IMR-90 (cell line): Measurements from ENCODE around the gene CD99L2. TPM values are rescaled to one million over a fixed set of nuclear protein-coding genes. Genes with fewer than 3 reads are reported as not detected.

Experiments
- ATAC-seq: fragments of 200-7000 bp; cut with Tn5 transposase; 2 replicates; pipeline ENCODE4 v1.9.1; 2020; ENCODE audit warnings: low read depth, mild to moderate bottlenecking, moderate library complexity
- BruUV-seq: library from RNA; stranded (reverse); fragments of 400-500 nt; replicated peaks from 2 replicates; lab custom pipeline; 2021; lab: Mats Ljungman, UMichigan
- CTCF ChIA-PET: fragments of 300-600 bp; formaldehyde crosslinking; extraction: SDS; loops from one replicate; lab custom pipeline; 2021; ENCODE audit warnings: antibody characterized with exemption; lab: Yijun Ruan, JAX
- POLR2A ChIA-PET: fragments of 300-600 bp; sonication (Branson Sonifier 250); formaldehyde crosslinking; loops from one replicate; lab custom pipeline; 2022; ENCODE audit warnings: antibody characterized with exemption; ENCODE audit not compliant: unreplicated experiment; lab: Charles Lee
- DNase-seq: peaks from one replicate; pipeline ENCODE4 v3.0.0; 2013
- H2AFZ ChIP-seq: replicated peaks from 2 replicates; pipeline ENCODE3; 2013; ENCODE audit warnings: low read length, mild to moderate bottlenecking; ENCODE audit not compliant: poor library complexity
- H2AK5ac ChIP-seq: 2 replicates; pipeline ENCODE4 v1.6.1; 2013; ENCODE audit warnings: low read depth, low read length, inconsistent platforms
- H2AK9ac ChIP-seq: replicated peaks from 2 replicates; pipeline ENCODE3; 2013; ENCODE audit warnings: mild to moderate bottlenecking, low read depth, low read length, moderate library complexity; ENCODE audit not compliant: poor library complexity
- H2BK120ac ChIP-seq: 2 replicates; pipeline ENCODE4 v1.6.1; 2013; ENCODE audit warnings: low read depth, low read length, inconsistent platforms
- H2BK15ac ChIP-seq: 3 replicates; pipeline ENCODE4 v1.6.1; 2013; ENCODE audit warnings: low read depth, low read length, inconsistent platforms
- H2BK20ac ChIP-seq: 2 replicates; pipeline ENCODE4 v1.6.1; 2013; ENCODE audit warnings: low read depth, mild to moderate bottlenecking, inconsistent platforms, low read length, moderate library complexity
- H2BK5ac ChIP-seq: 2 replicates; pipeline ENCODE4 v1.6.1; 2013; ENCODE audit warnings: mild to moderate bottlenecking, low read depth, low read length, inconsistent platforms; ENCODE audit not compliant: poor library complexity, severe bottlenecking
- H3K14ac ChIP-seq: replicated peaks from 2 replicates; pipeline ENCODE4 v1.6.1; 2013; ENCODE audit warnings: low read depth, low read length, inconsistent platforms
- H3K18ac ChIP-seq: 2 replicates; pipeline ENCODE4 v1.6.1; 2013; ENCODE audit warnings: low read depth, low read length, control low read depth
- H3K23ac ChIP-seq: 2 replicates; pipeline ENCODE4 v1.6.1; 2013; ENCODE audit warnings: low read depth, low read length, inconsistent platforms
- H3K27ac ChIP-seq: 2 replicates; pipeline ENCODE4 v1.5.1; 2013; ENCODE audit warnings: mild to moderate bottlenecking, control low read depth, low read length; ENCODE audit not compliant: insufficient read depth
- H3K27me3 ChIP-seq: 2 replicates; pipeline ENCODE4 v1.6.1; 2013; ENCODE audit warnings: low read length; ENCODE audit not compliant: control insufficient read depth, insufficient read depth
- H3K36me3 ChIP-seq: 2 replicates; pipeline ENCODE4 v1.6.1; 2013; ENCODE audit warnings: low read length, mixed read lengths; ENCODE audit not compliant: control insufficient read depth, insufficient read depth
- H3K4ac ChIP-seq: 2 replicates; pipeline ENCODE4 v1.6.1; 2013; ENCODE audit warnings: low read depth, low read length, inconsistent platforms
- H3K4me1 ChIP-seq: 2 replicates; pipeline ENCODE4 v1.6.1; 2013; ENCODE audit warnings: low read length, mixed read lengths; ENCODE audit not compliant: control insufficient read depth, insufficient read depth
- H3K4me2 ChIP-seq: 2 replicates; pipeline ENCODE4 v1.6.1; 2013; ENCODE audit warnings: low read depth, mild to moderate bottlenecking, control low read depth, low read length, moderate library complexity
- H3K4me3 ChIP-seq: 2 replicates; pipeline ENCODE4 v1.5.1; 2013; ENCODE audit warnings: low read depth, mild to moderate bottlenecking, control low read depth, low read length, moderate library complexity; ENCODE audit not compliant: insufficient read depth
- H3K56ac ChIP-seq: 2 replicates; pipeline ENCODE4 v1.6.1; 2013; ENCODE audit warnings: low read length, inconsistent platforms; ENCODE audit not compliant: insufficient read depth; ENCODE audit errors: extremely low read depth
- H3K79me1 ChIP-seq, 2 experiments: 2 replicates each; pipeline ENCODE4 v1.6.1; 2013; ENCODE audit warnings: low read length in 2 of 2, inconsistent platforms in 1 of 2, low read depth in 1 of 2
- H3K9ac ChIP-seq: 2 replicates; pipeline ENCODE4 v1.6.1; 2013; ENCODE audit warnings: low read depth, low read length, control low read depth
- H3K9me1 ChIP-seq: 2 replicates; pipeline ENCODE4 v1.6.1; 2013; ENCODE audit warnings: low read length, inconsistent platforms; ENCODE audit not compliant: insufficient read depth
- H3K9me3 ChIP-seq: 2 replicates; pipeline ENCODE4 v1.6.1; 2013; ENCODE audit warnings: low read length; ENCODE audit not compliant: control insufficient read depth, insufficient read depth
- H4K20me1 ChIP-seq: 2 replicates; pipeline ENCODE4 v1.6.1; 2013; ENCODE audit warnings: low read length, inconsistent platforms; ENCODE audit not compliant: insufficient read depth
- H4K5ac ChIP-seq: 2 replicates; pipeline ENCODE4 v1.6.1; 2013; ENCODE audit warnings: mild to moderate bottlenecking, low read depth, low read length, control low read depth
- H4K8ac ChIP-seq, 2 experiments: 2 replicates each; pipeline ENCODE4 v1.6.1; 2013; ENCODE audit warnings: low read depth in 2 of 2, low read length in 2 of 2, control low read depth in 1 of 2, inconsistent platforms in 1 of 2
- H4K91ac ChIP-seq: 2 replicates; pipeline ENCODE4 v1.6.1; 2013; ENCODE audit warnings: low read depth, low read length, inconsistent platforms; ENCODE audit not compliant: insufficient read depth
- MXI1 ChIP-seq: IDR thresholded peaks from 2 replicates; pipeline ENCODE4 v1.6.1; 2012; ENCODE audit warnings: low read depth, mild to moderate bottlenecking, low read length, moderate library complexity, borderline replicate concordance
- WGBS, 2 experiments: methylation state at CpG; one replicate each; pipeline versions ENCODE4 v1.1.5 to v1.1.7; 2013; ENCODE audit warnings: missing lambda C conversion rate in 2 of 2; ENCODE audit not compliant: insufficient read length in 1 of 2; ENCODE audit errors: extremely low coverage in 2 of 2; 5-methylcytosine and 5-hydroxymethylcytosine counted together
- dilution Hi-C: fragments of 300-500 bp; cut with HindIII; formaldehyde crosslinking; loops from one replicate; pipeline ENCODE4 v1.14.3; 2018; ENCODE audit warnings: low sequenced_read_pairs; ENCODE audit not compliant: unreplicated experiment
- in situ Hi-C: fragments of 300-500 bp; cut with MboI; formaldehyde crosslinking; loops from 3 replicates; pipeline ENCODE4 v1.14.3; 2019; ENCODE audit warnings: low sequenced_read_pairs, inconsistent platforms, mixed read lengths
- intact Hi-C: fragments of 100-400 bp; cut with micrococcal nuclease; formaldehyde crosslinking; loops from 2 replicates; pipeline ENCODE4 v1.10.0; 2022
- polyA plus RNA-seq, 3 experiments: library from polyadenylated mRNA; depleted of rRNA; stranded (reverse); fragments of >200 nt; gene quantifications; 2 replicates each; pipeline ENCODE4 v1.2.3, GENCODE V29; 2012; ENCODE audit warnings: low replicate concordance in 1 of 3
- total RNA-seq: library from RNA; depleted of rRNA; stranded (reverse); fragments of >200 nt; gene quantifications from 2 replicates; pipeline ENCODE4 v1.2.3, GENCODE V29; 2012

CD99L2 gene
- total and polyA plus RNA-seq, 2 of the 4 experiments (the other 2 are of a cell fraction): 17.4 to 41.4 TPM

DNA sequence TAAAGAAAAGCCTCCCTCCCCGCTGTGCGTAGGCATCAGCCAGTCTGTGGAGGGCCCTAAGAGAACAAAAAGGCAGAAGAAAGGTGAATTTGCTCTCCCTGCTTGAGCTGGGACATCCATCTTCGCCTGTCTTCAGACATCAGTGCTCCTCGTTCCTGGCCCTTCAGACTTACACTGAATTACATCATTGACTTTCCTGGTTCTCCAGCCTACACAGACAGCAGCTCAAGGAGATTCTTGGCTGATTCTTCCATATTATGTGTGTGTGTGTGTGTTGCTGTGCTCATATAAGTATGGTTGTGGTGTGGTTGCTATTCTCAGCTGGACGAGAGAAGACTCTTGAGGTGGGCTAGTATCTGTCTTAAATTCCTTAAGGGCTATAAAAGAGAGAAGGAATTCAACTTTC, 35.5 kb upstream of the CD99L2 start:
- H3K4me3 ChIP-seq: no peak overlapping the region
- no peak overlapping the region for H4K91ac ChIP-seq
- H4K8ac ChIP-seq: no peak overlapping the region
- H2AK9ac ChIP-seq: no peak overlapping the region
- H3K27me3 ChIP-seq: no peaks in the 10 kb centered on the region; the same call in 1 of the 2 replicates
- no peak overlapping the region for H2BK15ac ChIP-seq
- H4K5ac ChIP-seq: no peak overlapping the region
- intact Hi-C loops: no loop called here
- POLR2A ChIA-PET: no interaction called here
- H2BK120ac ChIP-seq: no peak overlapping the region
- H3K56ac ChIP-seq: no peak overlapping the region
- H3K27ac ChIP-seq: no peak overlapping the region
- in situ Hi-C loops: no loop called here
- H3K4me2 ChIP-seq: no peak overlapping the region
- no peaks in the 10 kb centered on the region for H3K4me1 ChIP-seq
- no peak overlapping the region for H3K9ac ChIP-seq
- no peak overlapping the region for H3K23ac ChIP-seq
- no peak overlapping the region for H2AK5ac ChIP-seq
- no peak for DNase-seq
- no peaks in the 10 kb centered on the region for H3K9me1 ChIP-seq
- WGBS, 2 experiments: 80% methylated on average over 1 of the region's 5 CpGs; no CpG with 5 or more reads in 1 of the 2 experiments
- TF ChIP-seq MXI1: no peak
- ATAC-seq: no peak
- H3K79me1 ChIP-seq: no peaks in the 10 kb centered on the region
- BruUV-seq: no TSS peak
- CTCF ChIA-PET: no interaction called here
- peaks cover 2% of the 10 kb centered on the region; the same call in 1 of the 2 replicates for H3K9me3 ChIP-seq
- H3K36me3 ChIP-seq: no peaks in the 10 kb centered on the region
- no peak overlapping the region for H2BK5ac ChIP-seq
- no peak overlapping the region for H2BK20ac ChIP-seq
- no peaks in the 10 kb centered on the region for H4K20me1 ChIP-seq
- H3K18ac ChIP-seq: no peak overlapping the region
- dilution Hi-C loops: no loop called here
- H2AFZ ChIP-seq: no peak overlapping the region
- no peak overlapping the region for H3K14ac ChIP-seq
- no peak overlapping the region for H3K4ac ChIP-seq
